Measurements from ENCODE around the gene NXPH2. TPM values are rescaled to one million over a fixed set of nuclear protein-coding genes. Genes with fewer than 3 reads are reported as not detected.

The NXPH2 gene
- polyA plus RNA-seq, 1 of the 3 experiments (the other 2 are of a cell fraction), result not detected

GRCh38 chr2:138732651-138733050, 47.5 kb downstream of the NXPH2 start (continued):
- TF ChIP-seq TAF1 (IDR thresholded peaks at IDR 0.05; ENCODE audit: borderline replicate concordance, low read depth, low read length) (no peak), NFIC (IDR thresholded peaks at IDR 0.05; ENCODE audit: borderline replicate concordance) (no peak), FOXM1 (IDR thresholded peaks at IDR 0.05; ENCODE audit: low read depth) (no peak), MXI1 (IDR thresholded peaks at IDR 0.05; ENCODE audit: low read depth, low read length) (no peak), FOXJ3 (CRISPR knock-in tag; IDR thresholded peaks at IDR 0.05) (no peak)

DNA sequence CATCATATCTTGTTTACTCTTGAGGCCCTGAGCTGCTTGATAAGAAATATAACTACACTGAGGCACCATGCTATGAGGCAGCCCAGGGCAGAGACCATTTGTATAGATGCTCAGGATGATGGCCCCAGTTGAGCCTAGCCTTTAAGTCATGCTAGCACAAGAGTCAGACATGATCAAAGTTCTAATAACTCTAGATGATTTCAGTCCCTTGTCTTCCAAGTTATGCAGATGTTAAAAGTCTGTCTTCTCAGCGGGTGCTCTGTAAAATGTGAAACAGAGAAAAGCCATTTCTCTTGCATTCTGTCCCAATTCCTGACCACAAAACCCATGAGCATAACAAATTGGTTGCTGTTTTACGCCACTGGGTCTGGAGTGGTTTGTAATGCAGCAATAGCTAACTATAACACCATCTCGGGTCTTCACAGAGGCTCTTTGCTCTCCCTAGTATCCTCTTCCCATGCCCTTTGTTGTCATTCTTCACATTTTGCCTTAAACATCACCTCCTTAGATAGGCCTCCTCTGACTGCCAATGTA, 49.6 kb downstream of the NXPH2 start:
- no peaks in the 10 kb centered on the region for H3K4me1 ChIP-seq (ENCODE audit: control insufficient read depth in 1 of 2, insufficient read depth in 2 of 2, low read depth in 1 of 2, low read length in 1 of 2)
- no peaks in the 10 kb centered on the region for H3K9me2 ChIP-seq
- H3K79me2 ChIP-seq (ENCODE audit: insufficient read depth), result no peaks in the 10 kb centered on the region
- CTCF ChIA-PET, result interaction anchor here (1.1 kb wide), 1 partner anchor 94 kb away, joined by 4 read pairs; no protein-coding TSS in a partner anchor
- no peaks in the 10 kb centered on the region for H3F3A ChIP-seq (replicated peaks; ENCODE audit: insufficient read depth)
- no peak overlapping the region for H3K4me2 ChIP-seq
- no peak for DNase-seq
- TF ChIP-seq REST (IDR thresholded peaks at IDR 0.05; ENCODE audit: low read depth, low read length) (no peak), GABPA (IDR thresholded peaks at IDR 0.05; ENCODE audit: low read depth) (no peak), NRF1 (IDR thresholded peaks at IDR 0.05; ENCODE audit: low read depth, low read length) (no peak), ELF1 (IDR thresholded peaks at IDR 0.05) (no peak), GATA2 (CRISPR knock-in tag; IDR thresholded peaks at IDR 0.05) (no peak), POLR2AphosphoS5 (IDR thresholded peaks at IDR 0.05; ENCODE audit: low read depth, low read length) (no peak), EZH2phosphoT487 (IDR thresholded peaks at IDR 0.05; ENCODE audit: borderline replicate concordance, low read depth) (no peak), TEAD4 (IDR thresholded peaks at IDR 0.05; ENCODE audit: borderline replicate concordance, insufficient read depth) (no peak), FOSL2 (IDR thresholded peaks at IDR 0.05; ENCODE audit: borderline replicate concordance, low read depth) (no peak), SMC3 (IDR thresholded peaks at IDR 0.05; ENCODE audit: low read depth, low read length) (no peak), YY1 (IDR thresholded peaks at IDR 0.05; ENCODE audit: low read depth) (no peak), RFX5 (IDR thresholded peaks at IDR 0.05; ENCODE audit: low read length) (no peak), CTCF (IDR thresholded peaks at IDR 0.05) (no peak), RAD21 (IDR thresholded peaks at IDR 0.05; ENCODE audit: low read length) (no peak)
- TF ChIP-seq, protein P1, sequence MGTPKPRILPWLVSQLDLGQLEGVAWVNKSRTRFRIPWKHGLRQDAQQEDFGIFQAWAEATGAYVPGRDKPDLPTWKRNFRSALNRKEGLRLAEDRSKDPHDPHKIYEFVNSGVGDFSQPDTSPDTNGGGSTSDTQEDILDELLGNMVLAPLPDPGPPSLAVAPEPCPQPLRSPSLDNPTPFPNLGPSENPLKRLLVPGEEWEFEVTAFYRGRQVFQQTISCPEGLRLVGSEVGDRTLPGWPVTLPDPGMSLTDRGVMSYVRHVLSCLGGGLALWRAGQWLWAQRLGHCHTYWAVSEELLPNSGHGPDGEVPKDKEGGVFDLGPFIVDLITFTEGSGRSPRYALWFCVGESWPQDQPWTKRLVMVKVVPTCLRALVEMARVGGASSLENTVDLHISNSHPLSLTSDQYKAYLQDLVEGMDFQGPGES (IDR thresholded peaks at IDR 0.05; ENCODE audit: low read depth, low read length), result no peak
- TF ChIP-seq, protein P2, sequence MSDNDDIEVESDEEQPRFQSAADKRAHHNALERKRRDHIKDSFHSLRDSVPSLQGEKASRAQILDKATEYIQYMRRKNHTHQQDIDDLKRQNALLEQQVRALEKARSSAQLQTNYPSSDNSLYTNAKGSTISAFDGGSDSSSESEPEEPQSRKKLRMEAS (IDR thresholded peaks at IDR 0.05; ENCODE audit: low read depth), result no peak
- TF ChIP-seq, protein P3, sequence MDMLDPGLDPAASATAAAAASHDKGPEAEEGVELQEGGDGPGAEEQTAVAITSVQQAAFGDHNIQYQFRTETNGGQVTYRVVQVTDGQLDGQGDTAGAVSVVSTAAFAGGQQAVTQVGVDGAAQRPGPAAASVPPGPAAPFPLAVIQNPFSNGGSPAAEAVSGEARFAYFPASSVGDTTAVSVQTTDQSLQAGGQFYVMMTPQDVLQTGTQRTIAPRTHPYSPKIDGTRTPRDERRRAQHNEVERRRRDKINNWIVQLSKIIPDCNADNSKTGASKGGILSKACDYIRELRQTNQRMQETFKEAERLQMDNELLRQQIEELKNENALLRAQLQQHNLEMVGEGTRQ (IDR thresholded peaks at IDR 0.05; ENCODE audit: borderline replicate concordance, low read depth, low read length), result no peak
- no peaks in the 10 kb centered on the region for H3K9me3 ChIP-seq
- no peaks in the 10 kb centered on the region for H3K36me3 ChIP-seq (replicated peaks in 1 of 2; ENCODE audit: control insufficient read depth in 1 of 2, insufficient read depth in 2 of 2, low read length in 1 of 2)
- no peak overlapping the region for H2AFZ ChIP-seq (ENCODE audit: low read depth)
- H3K9ac ChIP-seq, result no peak overlapping the region
- no peaks in the 10 kb centered on the region for H4K20me1 ChIP-seq (ENCODE audit: insufficient read depth)
- no peak overlapping the region for H3K27ac ChIP-seq (ENCODE audit: low read depth in 2 of 2, low read length in 1 of 2)
- 24% methylated on average over 3 of the region's 3 CpGs for WGBS (ENCODE audit: low lambda C conversion rate)
- H3K4me3 ChIP-seq (ENCODE audit: low read depth in 2 of 2, low read length in 1 of 2), result no peak overlapping the region
- no peaks in the 10 kb centered on the region for H3K27me3 ChIP-seq (ENCODE audit: insufficient read depth)
- POLR2A ChIA-PET, result no interaction called here
